Epithelial cell of esophagus (primary cell): ENCODE results near the gene FILIP1L.

ENCODE experiments used
- DNase-seq: peaks from one replicate; pipeline ENCODE4 v3.0.0; 2010; ENCODE audit warnings: low read depth
- H3K4me3 ChIP-seq: 2 replicates; pipeline ENCODE4 v1.5.1; 2011; ENCODE audit warnings: mild to moderate bottlenecking, low read length, control low read depth
- CTCF ChIP-seq: IDR thresholded peaks from 2 replicates; pipeline ENCODE4 v1.5.1; 2011; ENCODE audit warnings: low read depth, mild to moderate bottlenecking, low read length, control low read depth, inconsistent platforms; ENCODE audit not compliant: insufficient read depth; ENCODE audit errors: missing control alignments

Gene FILIP1L

GRCh38 chr3:100106531-100107141 is 7.7 kb downstream of the FILIP1L start:
- DNase-seq, result peak; percentile 84
- no peak overlapping the region for H3K4me3 ChIP-seq

GRCh38 chr3:100106094-100106493 is 8.2 kb downstream of the FILIP1L start:
- TF ChIP-seq CTCF, result no peak

More at GRCh38 chr3:100106531-100107141, 7.7 kb downstream of the FILIP1L start:
- no peak for TF ChIP-seq CTCF

GRCh38 chr3:100105501-100105900 is 8.8 kb downstream of the FILIP1L start:
- DNase-seq, result no peak
- no peak overlapping the region for H3K4me3 ChIP-seq
- no peak for TF ChIP-seq CTCF

More at GRCh38 chr3:100106094-100106493, 8.2 kb downstream of the FILIP1L start:
- DNase-seq, result peak; percentile 82
- no peak overlapping the region for H3K4me3 ChIP-seq

GRCh38 chr3:100104817-100105413 is 9.4 kb downstream of the FILIP1L start:
- TF ChIP-seq CTCF, result no peak
- H3K4me3 ChIP-seq, result no peak overlapping the region
- no peak for DNase-seq

GRCh38 chr3:100104442-100104798 is 9.9 kb downstream of the FILIP1L start:
- TF ChIP-seq CTCF, result no peak
- DNase-seq, result no peak
- no peak overlapping the region for H3K4me3 ChIP-seq

- no peak overlapping the region for H3K4me3 ChIP-seq
- no peak for TF ChIP-seq CTCF
- DNase-seq, result no peak
Observed at GRCh38 chr3:100103558-100104441, 10.5 kb downstream of the FILIP1L start.
